PFSK-1 (cell line): ENCODE data around the gene OLIG2.

ENCODE experiments used
- POLR2AphosphoS5 ChIP-seq: IDR thresholded peaks from 2 replicates; pipeline ENCODE4 v1.6.1; 2012; ENCODE audit warnings: low read depth, mild to moderate bottlenecking, control low read depth, low read length, moderate library complexity
- REST ChIP-seq, 2 experiments: IDR thresholded peaks; 2 replicates each; pipeline versions ENCODE4 v1.6.1 to v1.8.0; 2011 to 2012; ENCODE audit warnings: low read depth in 2 of 2, low read length in 2 of 2, control low read depth in 1 of 2, inconsistent platforms in 1 of 2, mild to moderate bottlenecking in 1 of 2, moderate library complexity in 1 of 2; ENCODE audit not compliant: insufficient read depth in 1 of 2
- TAF1 ChIP-seq: IDR thresholded peaks from 2 replicates; pipeline ENCODE4 v1.6.1; 2012; ENCODE audit warnings: low read length, control low read depth, borderline replicate concordance; ENCODE audit not compliant: insufficient read depth

GRCh38 chr21:33033094-33033951 is 7.6 kb downstream of the OLIG2 start:
- TF ChIP-seq REST (IDR thresholded peaks at IDR 0.05; ENCODE audit: insufficient read depth in 1 of 2, low read depth in 2 of 2, low read length in 2 of 2) (no peak), TAF1 (no peak), POLR2AphosphoS5 (no peak)
